Keratinocyte (primary cell): Measurements from ENCODE around the gene TWF2. TPM values are rescaled to one million over a fixed set of nuclear protein-coding genes. Genes with fewer than 3 reads are reported as not detected.

Source experiments
- DNase-seq: peaks from one replicate; pipeline ENCODE4 v3.0.0-alpha.2; 2011; ENCODE audit warnings: low read depth, missing footprints, low spot score
- FAIRE-seq: peaks from 2 replicates; lab custom pipeline; 2011; peaks lifted over from hg19 to GRCh38; lab: Jason Lieb, UNC
- H2AFZ ChIP-seq: 2 replicates; pipeline ENCODE4 v1.6.0; 2012; ENCODE audit warnings: low read length, control low read depth, inconsistent platforms; ENCODE audit not compliant: control insufficient read depth
- H3K27ac ChIP-seq: 2 replicates; pipeline ENCODE4 v1.5.1; 2011; ENCODE audit warnings: low read length; ENCODE audit not compliant: control insufficient read depth, insufficient read depth
- H3K27me3 ChIP-seq: 3 replicates; pipeline ENCODE4 v1.6.0; 2011; ENCODE audit warnings: low read length; ENCODE audit not compliant: control insufficient read depth, insufficient read depth; ENCODE audit errors: extremely low read depth
- H3K36me3 ChIP-seq, 2 experiments: 2 replicates in 1 of 2; 3 replicates in 1 of 2; pipeline ENCODE4 v1.5.1; 2011; ENCODE audit warnings: low read length in 2 of 2, mild to moderate bottlenecking in 1 of 2; ENCODE audit not compliant: control insufficient read depth in 2 of 2, insufficient read depth in 2 of 2; ENCODE audit errors: extremely low read depth in 1 of 2
- H3K4me1 ChIP-seq: 3 replicates; pipeline ENCODE4 v1.5.1; 2011; ENCODE audit warnings: low read length; ENCODE audit not compliant: control insufficient read depth, insufficient read depth; ENCODE audit errors: extremely low read depth
- H3K4me2 ChIP-seq: 3 replicates; pipeline ENCODE4 v1.6.0; 2011; ENCODE audit warnings: low read depth, low read length; ENCODE audit not compliant: control insufficient read depth, insufficient read depth; ENCODE audit errors: extremely low read depth
- H3K4me3 ChIP-seq, 3 experiments: fragments of 200-600 bp in 1 of 3; sonication (generic) in 1 of 3; 2 replicates in 2 of 3; 3 replicates in 1 of 3; pipeline ENCODE4 v1.5.1; 2011 to 2016; ENCODE audit warnings: low read length in 3 of 3, mild to moderate bottlenecking in 3 of 3, control low read depth in 2 of 3, inconsistent platforms in 1 of 3, low read depth in 1 of 3, mixed read lengths in 1 of 3, mixed run types in 1 of 3, moderate library complexity in 1 of 3; ENCODE audit not compliant: control insufficient read depth in 2 of 3, insufficient read depth in 2 of 3; ENCODE audit errors: extremely low read depth in 1 of 3
- H3K79me2 ChIP-seq: 2 replicates; pipeline ENCODE4 v1.6.0; 2012; ENCODE audit warnings: low read length; ENCODE audit not compliant: control insufficient read depth, insufficient read depth
- H3K9ac ChIP-seq: 3 replicates; pipeline ENCODE4 v1.6.0; 2011; ENCODE audit warnings: low read length; ENCODE audit not compliant: control insufficient read depth, insufficient read depth; ENCODE audit errors: extremely low read depth
- H3K9me1 ChIP-seq: 3 replicates; pipeline ENCODE4 v1.6.0; 2011; ENCODE audit warnings: low read length; ENCODE audit not compliant: control insufficient read depth, insufficient read depth; ENCODE audit errors: extremely low read depth
- H3K9me3 ChIP-seq: 2 replicates; pipeline ENCODE4 v1.5.1; 2012; ENCODE audit warnings: low read depth, low read length; ENCODE audit not compliant: control insufficient read depth
- H4K20me1 ChIP-seq: 3 replicates; pipeline ENCODE4 v1.6.0; 2011; ENCODE audit warnings: low read length; ENCODE audit not compliant: control insufficient read depth, insufficient read depth; ENCODE audit errors: extremely low read depth
- CTCF ChIP-seq, 3 experiments: IDR thresholded peaks in 1 of 3; conservative IDR thresholded peaks in 1 of 3; optimal IDR thresholded peaks in 1 of 3; 2 replicates in 2 of 3; 3 replicates in 1 of 3; pipeline versions ENCODE3 to v1.5.1; 2011; ENCODE audit warnings: low read length in 3 of 3, mild to moderate bottlenecking in 3 of 3, moderate library complexity in 2 of 3, control low read depth in 1 of 3, inconsistent platforms in 1 of 3; ENCODE audit not compliant: insufficient read depth in 2 of 3; ENCODE audit errors: extremely low read depth in 1 of 3
- EZH2 ChIP-seq: IDR thresholded peaks from one replicate; pipeline ENCODE4 v1.6.1; 2012; ENCODE audit warnings: inconsistent platforms, mild to moderate bottlenecking, low read length, moderate library complexity
- dilution Hi-C: fragments of 300-500 bp; cut with MboI; formaldehyde crosslinking; loops from one replicate; pipeline ENCODE4 v1.7.0; 2020; ENCODE audit warnings: low sequenced_read_pairs; ENCODE audit not compliant: extremely low pct_ligation_motif_present
- polyA plus RNA-seq, 5 experiments: library from polyadenylated mRNA; depleted of rRNA in 3 of 5; stranded (reverse) in 3 of 5; stranded (forward) in 1 of 5; unstranded in 1 of 5; fragments of >200 nt; gene quantifications; 1 replicate in 1 of 5; 2 replicates in 3 of 5; 3 replicates in 1 of 5; pipeline versions ENCODE4 v1.2.1 to v1.2.3, GENCODE V29; 2011 to 2012; ENCODE audit warnings: missing spikeins in 2 of 5, low read depth in 1 of 5, low replicate concordance in 1 of 5

TWF2 gene
- polyA plus RNA-seq, 1 donor (not counting 4 experiments of a cell fraction or from before 2014, with no cell fraction given) = 70.4 TPM

- no peak for TF ChIP-seq EZH2
- peak in 1 of 3 experiments; percentile 22 for TF ChIP-seq CTCF (optimal IDR thresholded peaks at IDR 0.05 in 1 of 3, IDR thresholded peaks at IDR 0.05 in 1 of 3, conservative IDR thresholded peaks at IDR 0.05 in 1 of 3; ENCODE audit: extremely low read depth in 1 of 3, insufficient read depth in 2 of 3, low read length in 3 of 3)
- Histone ChIP-seq H3K27me3 (no peaks in the 10 kb centered on the region), H3K4me2 (peak overlapping the region; percentile 90), H2AFZ (no peak overlapping the region), H3K79me2 (peaks cover 38% of the 10 kb centered on the region), H3K9ac (peak overlapping the region; percentile 89), H3K36me3 (peaks cover 4 to 5% of the 10 kb centered on the region in 2 experiments), H3K27ac (peak overlapping the region; percentile 84), H4K20me1 (peaks cover 5% of the 10 kb centered on the region), H3K4me3 (peak overlapping the region; percentile 75 to 91 (median 76)), H3K9me1 (no peaks in the 10 kb centered on the region), H3K9me3 (no peaks in the 10 kb centered on the region), H3K4me1 (peaks cover 49% of the 10 kb centered on the region)
- FAIRE-seq (peak; percentile 87), DNase-seq (peak; percentile 75)
- dilution Hi-C loops = no loop called here
Measured at GRCh38 chr3:52240059-52240885, 1.3 kb upstream of the TWF2 start.

GRCh38 chr3:52238193-52238760, 681 bp downstream of the TWF2 start:
- TF ChIP-seq EZH2 (no peak), CTCF (optimal IDR thresholded peaks at IDR 0.05 in 1 of 3, IDR thresholded peaks at IDR 0.05 in 1 of 3, conservative IDR thresholded peaks at IDR 0.05 in 1 of 3; ENCODE audit: extremely low read depth in 1 of 3, insufficient read depth in 2 of 3, low read length in 3 of 3) (no peak)
- Histone ChIP-seq H3K79me2 (peaks cover 53% of the 10 kb centered on the region), H4K20me1 (peaks cover 5% of the 10 kb centered on the region), H3K4me1 (peaks cover 29% of the 10 kb centered on the region), H3K4me3 (peak overlapping the region; percentile 75 to 91 (median 76)), H3K4me2 (peak overlapping the region; percentile 80), H3K9ac (peak overlapping the region; percentile 89), H3K9me3 (no peaks in the 10 kb centered on the region), H3K27me3 (no peaks in the 10 kb centered on the region), H3K9me1 (no peaks in the 10 kb centered on the region), H3K27ac (peak overlapping the region; percentile 22), H3K36me3 (peaks cover 5 to 13% of the 10 kb centered on the region in 2 experiments), H2AFZ (no peak overlapping the region)
- DNase-seq = no peak
- dilution Hi-C loops = no loop called here
- peak; percentile 61 for FAIRE-seq
